Activated naive CD8-positive, alpha-beta T cell treated with anti-CD3 and anti-CD28 coated beads, Interleukin-2, amount 50 U/mL, for 24 hours (primary cell): ENCODE measurements around the gene MDGA2.
"Not testable (repeated sequence)": the region's sequence is repeated elsewhere in the genome, so short reads cannot be mapped to it uniquely, and the experiment has no call there.

Source experiments
- ATAC-seq: fragments of 150-1000 bp; cut with Tn5 transposase; one replicate; pipeline ENCODE4 v1.10.0; 2021
- DNase-seq: peaks from one replicate; pipeline ENCODE4 v3.0.0; 2021
- H3K27ac Mint-ChIP-seq: one replicate; pipeline ENCODE4 v1.8.0; 2021; ENCODE audit warnings: mild to moderate bottlenecking, mixed read lengths
- H3K27me3 Mint-ChIP-seq: one replicate; pipeline ENCODE4 v1.8.0; 2021; ENCODE audit warnings: mixed read lengths
- H3K36me3 Mint-ChIP-seq: one replicate; pipeline ENCODE4 v1.8.0; 2021; ENCODE audit warnings: low read depth, mixed read lengths
- H3K4me1 Mint-ChIP-seq: one replicate; pipeline ENCODE4 v1.8.0; 2021; ENCODE audit warnings: mixed read lengths
- H3K4me3 Mint-ChIP-seq: one replicate; pipeline ENCODE4 v1.8.0; 2021; ENCODE audit warnings: mild to moderate bottlenecking, moderate library complexity, mixed read lengths
- H3K9me3 Mint-ChIP-seq: one replicate; pipeline ENCODE4 v1.8.0; 2021; ENCODE audit warnings: mixed read lengths

The MDGA2 gene

GRCh38 chr14:46951103-46951502, 724.3 kb downstream of the MDGA2 start:
- Mint-ChIP-seq H3K36me3 (no peaks in the 10 kb centered on the region), H3K9me3 (peaks cover 13% of the 10 kb centered on the region), H3K27ac (no peak overlapping the region), H3K27me3 (no peaks in the 10 kb centered on the region), H3K4me1 (no peaks in the 10 kb centered on the region), H3K4me3 (no peak overlapping the region)
- DNase-seq, result no peak
- no peak for ATAC-seq

GRCh38 chr14:46940611-46941010, 734.8 kb downstream of the MDGA2 start:
- Mint-ChIP-seq H3K27me3 (no peaks in the 10 kb centered on the region), H3K36me3 (no peaks in the 10 kb centered on the region), H3K27ac (no peak overlapping the region), H3K4me3 (no peak overlapping the region), H3K4me1 (no peaks in the 10 kb centered on the region), H3K9me3 (peaks cover 18% of the 10 kb centered on the region)
- ATAC-seq (no peak), DNase-seq (no peak)

DNA sequence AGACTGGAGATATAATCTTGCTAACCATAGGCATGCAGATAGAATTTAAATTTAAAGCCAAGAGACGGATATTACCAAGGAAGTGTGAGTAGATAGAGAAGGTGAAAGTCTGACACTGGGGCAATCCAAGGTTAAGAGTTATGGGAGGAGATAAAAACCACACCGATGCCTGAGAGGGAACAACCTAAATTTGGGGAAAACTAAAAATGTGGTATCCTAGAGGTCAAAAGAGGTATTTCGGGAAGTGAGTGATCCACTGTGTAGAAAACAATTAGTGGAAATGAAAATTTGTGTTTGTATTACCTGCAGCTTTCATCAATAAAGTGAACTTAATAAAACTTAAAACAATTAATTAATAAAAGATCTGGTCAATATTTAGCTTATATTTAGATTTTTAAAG, 754.9 kb downstream of the MDGA2 start:
- Mint-ChIP-seq H3K9me3 (peaks cover 20% of the 10 kb centered on the region), H3K4me3 (no peak overlapping the region), H3K4me1 (no peaks in the 10 kb centered on the region), H3K27ac (no peak overlapping the region), H3K27me3 (no peaks in the 10 kb centered on the region), H3K36me3 (no peaks in the 10 kb centered on the region)
- ATAC-seq, result no peak
- DNase-seq, result no peak

DNA sequence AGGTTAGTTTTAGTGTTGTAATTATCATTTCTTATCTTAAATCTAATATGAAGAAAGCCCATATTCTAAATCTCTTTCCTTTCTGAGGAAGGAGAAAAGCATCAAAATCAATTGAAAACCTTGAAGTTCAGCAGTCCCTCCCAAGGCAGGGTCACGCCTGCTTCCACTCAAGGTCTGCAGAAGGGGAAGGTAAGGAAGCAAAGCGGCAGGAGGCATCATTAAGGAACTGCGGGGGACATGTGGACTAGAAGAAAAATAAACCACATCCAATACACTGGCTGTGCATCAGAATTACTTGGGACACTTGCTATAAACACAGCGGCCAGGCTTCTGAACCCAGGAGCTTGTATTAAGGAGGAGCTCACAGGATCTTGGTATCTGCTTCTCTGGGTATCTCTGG, 759.9 kb downstream of the MDGA2 start:
- H3K36me3 Mint-ChIP-seq, H3K4me3 Mint-ChIP-seq, H3K4me1 Mint-ChIP-seq, ATAC-seq, DNase-seq, H3K27ac Mint-ChIP-seq, H3K27me3 Mint-ChIP-seq: not testable (repeated sequence)
- H3K9me3 Mint-ChIP-seq, result peaks cover 14% of the 10 kb centered on the region

DNA sequence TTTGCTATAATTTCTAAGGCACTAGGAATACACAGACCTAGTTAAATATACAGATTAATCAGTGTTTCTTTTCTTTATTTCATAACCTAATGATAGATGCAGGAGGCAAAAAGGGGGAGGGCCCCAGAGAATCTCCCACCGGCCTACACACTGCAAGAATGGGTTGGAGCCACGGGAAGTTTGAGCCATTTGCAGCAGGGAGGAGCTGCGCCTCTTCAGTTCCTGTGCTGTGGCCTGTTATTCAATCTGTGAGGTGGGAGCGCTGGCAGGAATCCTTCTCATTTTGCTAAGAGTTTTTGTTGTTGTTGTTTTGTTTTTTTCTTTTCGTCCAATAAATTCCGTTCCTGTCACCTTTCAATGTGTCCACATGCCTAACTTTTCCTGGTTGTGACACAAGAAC, 772.6 kb downstream of the MDGA2 start:
- peaks cover 11% of the 10 kb centered on the region for H3K9me3 Mint-ChIP-seq
- H3K27me3 Mint-ChIP-seq, result no peaks in the 10 kb centered on the region
- DNase-seq (no peak), ATAC-seq (no peak)
- no peaks in the 10 kb centered on the region for H3K4me1 Mint-ChIP-seq
- no peak overlapping the region for H3K4me3 Mint-ChIP-seq
- H3K27ac Mint-ChIP-seq, result no peak overlapping the region
- H3K36me3 Mint-ChIP-seq, result no peaks in the 10 kb centered on the region

DNA sequence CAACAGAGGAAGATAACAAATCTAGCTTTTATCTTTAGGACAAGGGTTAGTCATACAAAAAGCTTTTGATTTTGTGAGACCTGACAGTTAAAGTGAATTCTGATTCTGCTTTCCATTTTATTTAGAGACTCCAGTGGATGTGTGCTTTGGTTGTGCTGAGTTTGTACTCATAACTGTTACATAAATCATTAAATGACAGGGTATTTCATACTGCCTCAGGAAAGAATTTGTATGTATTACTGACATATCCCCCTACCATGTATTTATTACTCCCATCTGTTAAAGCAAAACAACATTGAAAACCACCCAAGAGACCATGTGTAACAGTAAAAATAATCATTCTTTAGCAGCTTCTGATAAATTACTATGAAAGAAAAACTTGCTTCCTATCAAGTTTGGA, 780.9 kb downstream of the MDGA2 start:
- ATAC-seq, result no peak
- Mint-ChIP-seq H3K4me3 (no peak overlapping the region), H3K36me3 (no peaks in the 10 kb centered on the region), H3K27ac (no peak overlapping the region), H3K27me3 (no peaks in the 10 kb centered on the region), H3K9me3 (peaks cover 14% of the 10 kb centered on the region), H3K4me1 (no peaks in the 10 kb centered on the region)
- DNase-seq, result no peak

DNA sequence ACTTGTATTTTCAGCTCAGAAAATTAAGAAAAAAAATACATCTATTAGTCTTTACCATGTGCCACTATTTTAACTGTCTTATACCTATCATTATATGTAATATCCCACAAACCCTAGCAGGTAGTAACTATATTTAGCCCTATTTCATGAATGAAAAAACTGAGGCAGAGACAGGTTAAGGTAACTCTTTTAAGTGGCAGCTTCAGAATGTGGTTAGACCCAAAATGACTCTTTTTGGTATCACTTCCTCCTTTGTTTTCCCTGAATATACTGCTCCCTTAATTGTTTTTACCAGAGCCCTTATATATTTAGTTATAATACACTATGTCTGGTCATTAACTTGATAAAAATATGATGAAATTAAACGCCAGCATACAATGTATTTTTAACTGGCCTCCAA, 788.3 kb downstream of the MDGA2 start:
- ATAC-seq (no peak), DNase-seq (no peak)
- no peak overlapping the region for H3K4me3 Mint-ChIP-seq
- H3K27ac Mint-ChIP-seq, result no peak overlapping the region
- H3K4me1 Mint-ChIP-seq, result no peaks in the 10 kb centered on the region
- no peaks in the 10 kb centered on the region for H3K27me3 Mint-ChIP-seq
- H3K36me3 Mint-ChIP-seq, result no peaks in the 10 kb centered on the region
- peaks cover 4% of the 10 kb centered on the region for H3K9me3 Mint-ChIP-seq

DNA sequence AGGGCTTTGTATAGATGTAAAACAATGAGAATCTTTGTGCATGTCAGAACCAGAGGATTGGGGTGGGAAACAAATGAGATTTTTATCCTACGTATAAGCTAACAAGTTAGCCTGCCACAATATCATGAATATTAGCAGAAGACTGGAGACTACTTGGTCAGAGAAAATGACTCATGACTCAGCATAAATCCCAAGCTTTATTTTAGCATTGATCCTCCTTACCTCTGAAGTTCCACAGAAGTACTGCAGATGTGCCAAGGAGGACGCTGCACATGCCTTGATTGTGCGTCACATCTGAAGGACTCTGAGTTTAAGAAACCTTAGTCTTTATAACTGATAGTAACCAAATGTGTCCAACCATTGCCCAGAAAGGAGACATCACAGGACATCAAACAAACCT, 789.8 kb downstream of the MDGA2 start:
- Mint-ChIP-seq H3K27ac (no peak overlapping the region), H3K27me3 (no peaks in the 10 kb centered on the region), H3K9me3 (peaks cover 8% of the 10 kb centered on the region), H3K4me1 (no peaks in the 10 kb centered on the region), H3K36me3 (no peaks in the 10 kb centered on the region), H3K4me3 (no peak overlapping the region)
- ATAC-seq, result no peak
- no peak for DNase-seq

GRCh38 chr14:46861753-46862152, 813.7 kb downstream of the MDGA2 start:
- ATAC-seq, result no peak
- Mint-ChIP-seq H3K4me3 (no peak overlapping the region), H3K27me3 (no peaks in the 10 kb centered on the region), H3K36me3 (no peaks in the 10 kb centered on the region), H3K9me3 (peaks cover 7% of the 10 kb centered on the region), H3K4me1 (no peaks in the 10 kb centered on the region), H3K27ac (no peak overlapping the region)
- DNase-seq, result no peak

DNA sequence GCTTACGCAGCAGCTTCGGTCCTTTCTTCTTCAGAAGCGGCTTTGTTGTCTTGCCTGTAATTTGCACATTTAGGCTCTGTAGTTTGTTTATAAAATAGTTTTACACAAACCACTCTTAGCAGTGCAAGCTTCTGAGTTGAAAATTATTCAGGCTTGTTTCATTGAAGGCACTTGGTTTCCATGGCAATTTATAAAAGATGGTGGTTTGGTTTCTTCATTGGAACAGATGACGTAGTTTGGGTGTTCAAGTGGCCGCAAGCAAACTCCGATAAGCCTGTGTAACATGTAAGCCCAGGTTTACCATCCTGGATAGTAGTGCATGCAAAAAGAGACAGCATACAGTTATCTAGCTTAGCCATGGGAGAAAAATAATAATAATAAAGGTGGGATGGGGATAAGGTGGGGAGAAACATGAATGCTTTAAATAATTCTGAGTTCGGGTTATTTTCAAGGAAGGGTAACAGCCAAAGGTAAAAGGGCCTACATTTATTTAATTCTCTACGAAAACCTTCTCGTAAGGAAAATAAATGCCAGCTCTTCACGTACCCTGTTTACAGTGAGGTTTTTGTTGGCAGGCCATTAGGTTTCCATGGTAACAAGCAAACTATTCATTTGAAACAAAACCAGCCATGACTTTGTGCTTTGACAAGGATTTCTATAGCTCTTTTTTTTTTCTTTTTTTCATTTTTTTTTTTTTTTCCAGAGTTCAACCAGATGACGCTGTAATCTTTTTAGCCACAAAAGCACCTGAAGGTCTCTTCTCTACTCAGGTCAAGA, 834.3 kb downstream of the MDGA2 start:
- Mint-ChIP-seq H3K27ac (no peak overlapping the region), H3K4me1 (no peaks in the 10 kb centered on the region)
- ATAC-seq, result no peak

GRCh38 chr14:46820291-46820690, 855.1 kb downstream of the MDGA2 start:
- no peak for ATAC-seq
- H3K4me1 Mint-ChIP-seq, result no peaks in the 10 kb centered on the region

More for the DNA sequence above, 834.3 kb downstream of the MDGA2 start:
- H3K27me3 Mint-ChIP-seq, result no peaks in the 10 kb centered on the region
- no peaks in the 10 kb centered on the region for H3K9me3 Mint-ChIP-seq
- DNase-seq, result no peak
- H3K36me3 Mint-ChIP-seq, result no peaks in the 10 kb centered on the region
- H3K4me3 Mint-ChIP-seq, result no peak overlapping the region

GRCh38 chr14:46819117-46819516, 856.3 kb downstream of the MDGA2 start:
- Mint-ChIP-seq H3K27me3 (no peaks in the 10 kb centered on the region), H3K4me1 (no peaks in the 10 kb centered on the region), H3K27ac (no peak overlapping the region), H3K36me3 (no peaks in the 10 kb centered on the region), H3K9me3 (peaks cover 7% of the 10 kb centered on the region), H3K4me3 (no peak overlapping the region)
- ATAC-seq (no peak), DNase-seq (no peak)

More at GRCh38 chr14:46820291-46820690, 855.1 kb downstream of the MDGA2 start:
- no peak for DNase-seq
- no peaks in the 10 kb centered on the region for H3K27me3 Mint-ChIP-seq
- H3K36me3 Mint-ChIP-seq, result no peaks in the 10 kb centered on the region
- H3K4me3 Mint-ChIP-seq, result no peak overlapping the region
- H3K27ac Mint-ChIP-seq, result no peak overlapping the region
- H3K9me3 Mint-ChIP-seq, result peaks cover 3% of the 10 kb centered on the region

DNA sequence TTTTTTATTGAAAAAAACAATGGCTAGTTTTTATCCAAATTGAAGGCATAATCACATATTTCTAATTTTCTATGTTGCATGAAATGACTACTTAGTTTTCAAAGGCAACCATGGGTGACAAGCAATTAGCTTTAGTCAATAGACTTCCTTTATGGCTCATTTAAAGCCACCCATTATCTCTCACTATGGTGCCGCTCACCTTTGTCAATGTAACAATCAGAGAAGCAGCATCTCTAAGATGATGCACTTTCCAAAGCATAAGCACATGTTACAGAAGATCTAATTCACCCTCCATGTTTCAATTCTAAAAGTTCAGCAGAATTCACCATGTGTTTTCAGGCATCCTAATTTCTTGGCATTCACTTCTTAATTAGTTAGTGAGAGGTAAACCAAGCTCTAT, 857.3 kb downstream of the MDGA2 start:
- no peaks in the 10 kb centered on the region for H3K36me3 Mint-ChIP-seq

GRCh38 chr14:46793144-46793543, 882.3 kb downstream of the MDGA2 start:
- no peaks in the 10 kb centered on the region for H3K4me1 Mint-ChIP-seq
- no peaks in the 10 kb centered on the region for H3K27me3 Mint-ChIP-seq
- DNase-seq (no peak), ATAC-seq (no peak)
- no peaks in the 10 kb centered on the region for H3K36me3 Mint-ChIP-seq
- H3K27ac Mint-ChIP-seq, result no peak overlapping the region
- H3K9me3 Mint-ChIP-seq, result peaks cover 11% of the 10 kb centered on the region
- no peak overlapping the region for H3K4me3 Mint-ChIP-seq

More for the DNA sequence above, 857.3 kb downstream of the MDGA2 start:
- H3K27me3 Mint-ChIP-seq, result no peaks in the 10 kb centered on the region
- no peak overlapping the region for H3K4me3 Mint-ChIP-seq
- DNase-seq, result no peak
- no peak overlapping the region for H3K27ac Mint-ChIP-seq
- ATAC-seq, result no peak
- peaks cover 7% of the 10 kb centered on the region for H3K9me3 Mint-ChIP-seq
- H3K4me1 Mint-ChIP-seq, result no peaks in the 10 kb centered on the region
